Measurements from ENCODE around the gene PYGL. TPM values are rescaled to one million over a fixed set of nuclear protein-coding genes. Genes with fewer than 3 reads are reported as not detected.

Gene PYGL
- total RNA-seq, 1 donor from 2014 or later = 134 TPM

GRCh38 chr14:50875359-50876070 is 68.8 kb downstream of the PYGL start:
- DNase-seq (ENCODE audit: low read depth, low spot score) = no peak

DNA sequence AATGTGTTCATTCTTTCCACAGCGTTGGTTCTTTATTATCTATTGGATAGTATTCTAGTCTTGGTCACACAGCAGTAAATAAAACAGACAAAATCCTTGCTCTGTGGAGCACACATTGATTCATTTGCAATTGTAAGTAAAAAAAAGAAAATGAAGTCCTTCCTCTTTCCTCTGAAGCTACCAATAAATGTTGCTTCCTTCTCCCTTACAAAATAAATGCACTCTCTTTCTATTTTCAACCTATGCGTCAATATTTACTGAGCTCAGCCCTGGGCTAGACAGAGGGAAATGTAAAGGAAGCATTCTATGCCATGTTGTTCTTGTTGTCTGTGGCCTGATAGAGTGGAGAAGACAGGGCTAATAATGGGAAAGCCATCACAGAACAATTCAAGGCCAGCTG is 69.5 kb downstream of the PYGL start:
- DNase-seq (ENCODE audit: low read depth, low spot score) = no peak

DNA sequence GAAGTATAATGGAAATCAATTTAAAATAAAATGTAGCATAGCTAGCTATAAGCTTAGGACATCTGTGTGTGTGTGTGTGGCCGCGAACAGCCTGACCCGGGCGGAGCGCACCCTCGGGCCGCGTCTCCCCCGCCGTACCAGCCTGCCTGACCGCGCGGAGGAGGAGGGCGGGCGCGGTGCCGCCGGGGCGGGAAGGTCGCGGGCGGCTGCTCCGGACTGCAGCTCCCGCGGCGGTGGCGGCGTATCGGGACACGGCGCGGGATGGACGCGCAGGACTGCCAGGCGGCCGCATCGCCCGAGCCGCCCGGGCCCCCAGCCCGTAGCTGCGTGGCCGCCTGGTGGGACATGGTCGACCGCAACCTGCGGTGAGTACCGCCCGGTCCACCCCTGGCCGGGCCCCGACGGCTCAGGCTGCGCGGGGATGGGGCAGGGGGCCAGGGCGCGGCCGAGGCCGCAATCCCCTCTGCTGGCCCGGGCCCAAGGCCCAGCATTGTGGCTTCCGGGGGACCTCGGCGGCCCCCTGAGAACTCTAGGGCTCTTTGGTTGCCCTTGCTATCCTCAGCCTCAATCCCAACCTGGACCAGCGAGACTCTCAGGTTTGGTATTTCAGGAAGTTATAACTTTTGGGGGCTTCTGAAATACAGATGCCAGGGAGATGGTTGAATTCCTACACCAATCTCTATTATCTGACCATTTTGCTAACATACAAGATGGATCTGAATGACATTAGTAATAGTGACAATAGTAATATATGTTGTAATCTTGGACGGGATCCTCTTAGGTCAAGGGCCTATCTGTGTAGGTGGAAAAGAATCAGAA is 72.2 kb downstream of the PYGL start, which contains the start of gene ABHD12B:
TSS of gene ABHD12B (plus strand) at position 140 of the 819 bp plus-strand sequence. CDS start at position 262, 122 bp downstream.
- DNase-seq (ENCODE audit: low read depth, low spot score) = no peak

- no peak for DNase-seq (ENCODE audit: low read depth, low spot score)
Observed at GRCh38 chr14:50871228-50871627, 73.1 kb downstream of the PYGL start.

- no peak for DNase-seq (ENCODE audit: low read depth, low spot score)
Observed at GRCh38 chr14:50865391-50866076, 78.7 kb downstream of the PYGL start.

DNA sequence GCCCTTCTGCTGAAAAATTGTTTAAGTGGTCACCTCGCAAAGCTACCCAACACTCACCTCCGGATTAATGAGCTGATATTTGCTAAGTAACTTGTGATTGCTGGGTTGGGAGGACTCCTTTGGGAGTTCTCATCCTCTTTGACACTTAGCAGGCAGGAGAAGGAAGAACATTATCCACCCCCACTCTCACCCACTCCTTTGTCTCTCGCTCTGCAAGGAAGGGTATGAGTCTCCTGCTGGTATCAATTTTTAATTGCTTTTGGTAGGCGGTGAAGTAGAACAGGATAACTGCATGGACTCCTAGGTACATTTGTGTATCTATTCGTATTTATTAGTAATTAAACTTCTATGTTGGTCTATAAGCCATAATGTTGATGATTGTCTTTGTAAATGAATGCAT is 79.3 kb downstream of the PYGL start:
- no peak for DNase-seq (ENCODE audit: low read depth, low spot score)

GRCh38 chr14:50864237-50864636 is 80.0 kb downstream of the PYGL start:
- no peak for DNase-seq (ENCODE audit: low read depth, low spot score)

DNA sequence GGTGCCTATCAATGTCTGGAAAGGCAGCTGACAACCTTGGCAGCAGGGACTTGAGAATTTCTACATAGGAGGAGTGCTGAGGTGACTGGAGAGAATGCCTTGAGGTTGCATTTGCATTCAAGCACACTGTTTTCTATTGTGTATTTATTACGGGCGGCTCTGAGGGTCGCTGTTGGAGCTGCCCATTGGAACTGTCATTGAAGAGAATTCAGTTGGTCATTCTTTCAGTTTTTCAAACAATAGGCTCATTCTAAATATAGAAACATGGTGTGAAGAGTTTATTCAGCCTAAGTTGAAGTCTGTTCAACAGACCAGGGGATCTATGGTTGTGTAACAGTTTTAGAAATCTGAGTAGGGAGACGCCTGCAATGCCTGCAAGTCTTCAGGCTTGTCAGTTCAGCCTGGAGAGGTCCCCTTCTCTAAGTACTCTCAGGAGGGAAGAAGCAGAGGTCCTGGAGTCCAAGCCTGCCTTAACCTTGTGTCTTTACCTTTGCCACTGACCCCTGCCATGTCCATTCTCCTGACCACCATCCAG is 82.2 kb downstream of the PYGL start:
- DNase-seq (ENCODE audit: low read depth, low spot score) = no peak

DNA sequence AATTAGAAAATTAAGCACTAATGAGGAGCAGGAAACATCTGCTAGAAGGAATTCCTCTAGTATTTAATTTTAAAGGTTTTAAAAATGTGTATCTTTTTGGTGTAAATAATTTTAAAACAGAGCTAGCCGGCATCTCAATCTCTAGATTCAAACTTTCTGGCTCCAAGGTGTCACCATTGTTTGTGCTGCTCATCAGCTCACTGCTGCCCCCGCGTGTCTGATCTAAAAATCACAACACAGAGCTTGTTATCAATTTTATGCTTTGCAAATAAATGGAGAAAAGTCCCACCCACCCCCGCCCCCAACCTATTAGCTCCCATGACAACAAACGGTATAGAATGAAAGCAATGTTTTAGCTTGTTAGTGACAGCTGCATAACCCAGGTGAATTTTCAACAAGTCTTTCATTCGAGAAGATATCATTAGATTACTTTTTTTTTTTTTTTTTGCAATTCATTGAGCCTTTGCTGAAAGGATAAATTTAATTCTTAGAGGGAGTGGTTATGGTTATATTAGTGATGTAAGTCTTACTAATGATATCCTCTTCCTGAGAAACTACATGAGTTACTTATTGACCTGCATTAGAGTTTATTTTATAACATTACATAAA is 83.7 kb downstream of the PYGL start:
- peak; percentile 66 for DNase-seq (ENCODE audit: low read depth, low spot score)

GRCh38 chr14:50859296-50859624 is 85.0 kb downstream of the PYGL start:
- no peak for DNase-seq (ENCODE audit: low read depth, low spot score)

DNA sequence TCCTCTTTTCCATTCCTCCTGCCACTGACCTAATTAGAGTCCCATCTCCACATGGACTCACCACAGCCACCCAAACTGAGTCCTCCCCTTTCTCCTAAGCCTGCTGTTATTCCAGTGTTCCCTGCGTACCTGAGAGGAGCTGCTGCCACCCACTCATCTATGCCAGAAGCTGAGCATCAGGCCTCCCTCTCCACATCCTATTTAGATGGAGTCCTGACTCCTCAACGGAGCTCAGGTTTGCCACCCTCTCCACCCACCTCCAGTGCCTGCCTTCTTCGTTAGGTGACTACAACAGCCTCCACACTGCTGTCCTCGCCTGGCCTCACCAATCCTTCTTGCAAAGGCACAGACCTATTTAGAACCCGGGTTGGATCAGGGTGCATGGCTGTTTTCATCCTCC is 87.6 kb downstream of the PYGL start:
- no peak for DNase-seq (ENCODE audit: low read depth, low spot score)

- DNase-seq (ENCODE audit: low read depth, low spot score) = no peak
Observed at GRCh38 chr14:50855558-50855957, 88.7 kb downstream of the PYGL start.

Other genes with a start within 250 kb of the PYGL start
- 36.1 and 50.4 TPM in 2 replicates for gene NIN, start 113.3 kb downstream of the PYGL start, total RNA-seq
- not detected in 2 replicates for gene ABHD12B, start 72.4 kb downstream of the PYGL start, total RNA-seq
- gene TRIM9, start 150.6 kb upstream of the PYGL start, total RNA-seq = 0.04 and 0.07 TPM in 2 replicates